PC-3 (cell line): Measurements from ENCODE around the gene LGALS7B. TPM values are rescaled to one million over a fixed set of nuclear protein-coding genes. Genes with fewer than 3 reads are reported as not detected.

Experiments
- ATAC-seq: fragments of 200-7000 bp; cut with Tn5 transposase; 2 replicates; pipeline ENCODE4 v1.9.1; 2020; ENCODE audit warnings: mild to moderate bottlenecking, moderate library complexity
- BruUV-seq: library from RNA; stranded (reverse); fragments of 400-500 nt; replicated peaks from 2 replicates; lab custom pipeline; 2021; lab: Mats Ljungman, UMichigan
- CTCF ChIA-PET: fragments of 300-600 bp; sonication (Branson Sonifier 250); formaldehyde crosslinking; loops from one replicate; lab custom pipeline; 2022; ENCODE audit warnings: antibody characterized with exemption; lab: Charles Lee
- POLR2A ChIA-PET: fragments of 300-600 bp; sonication (Branson Sonifier 250); formaldehyde crosslinking; loops from one replicate; lab custom pipeline; 2022; ENCODE audit warnings: antibody characterized with exemption; ENCODE audit not compliant: unreplicated experiment; lab: Charles Lee
- DNase-seq: peaks from one replicate; pipeline ENCODE4 v3.0.0-alpha.2; 2015
- H2AFZ ChIP-seq: fragments of 300-600 bp; sonication (generic); 2 replicates; pipeline ENCODE4 v1.6.0; 2016; ENCODE audit warnings: antibody characterized with exemption, low read length
- H3F3A ChIP-seq: fragments of 300-600 bp; sonication (generic); one replicate; pipeline ENCODE4 v1.6.0; 2017; ENCODE audit warnings: antibody characterized with exemption, low read length, control low read depth, mild to moderate bottlenecking; ENCODE audit not compliant: unreplicated experiment
- H3K27ac ChIP-seq: fragments of 300-600 bp; sonication (generic); 2 replicates; pipeline ENCODE4 v1.5.1; 2016; ENCODE audit warnings: mild to moderate bottlenecking, low read length
- H3K27me3 ChIP-seq: fragments of 300-600 bp; sonication (generic); 2 replicates; pipeline ENCODE4 v1.6.1; 2016; ENCODE audit warnings: low read length, mixed read lengths
- H3K36me3 ChIP-seq: fragments of 300-600 bp; sonication (generic); 2 replicates; pipeline ENCODE4 v1.6.1; 2016; ENCODE audit warnings: low read depth, mixed run types, low read length, mixed read lengths
- H3K4me1 ChIP-seq: fragments of 300-600 bp; sonication (generic); 2 replicates; pipeline ENCODE4 v1.5.1; 2016; ENCODE audit warnings: low read length; ENCODE audit not compliant: insufficient read depth
- H3K4me2 ChIP-seq: fragments of 300-600 bp; sonication (generic); 2 replicates; pipeline ENCODE4 v1.6.0; 2016; ENCODE audit warnings: low read length
- H3K4me3 ChIP-seq: fragments of 300-600 bp; sonication (generic); 2 replicates; pipeline ENCODE4 v1.5.1; 2016; ENCODE audit warnings: mild to moderate bottlenecking, low read length, mixed read lengths
- H3K79me2 ChIP-seq: fragments of 300-600 bp; sonication (generic); 2 replicates; pipeline ENCODE4 v1.6.1; 2017; ENCODE audit warnings: low read length, mixed read lengths
- H3K9ac ChIP-seq: fragments of 300-600 bp; sonication (generic); 2 replicates; pipeline ENCODE4 v1.6.0; 2016; ENCODE audit warnings: mild to moderate bottlenecking, low read length
- H3K9me2 ChIP-seq: fragments of 300-600 bp; sonication (generic); replicated peaks from 2 replicates; pipeline ENCODE4 v1.6.1; 2016; ENCODE audit warnings: mixed run types, low read length, mixed read lengths
- H3K9me3 ChIP-seq: fragments of 300-600 bp; sonication (generic); 2 replicates; pipeline ENCODE4 v1.6.1; 2016; ENCODE audit warnings: low read length, mixed read lengths
- H4K20me1 ChIP-seq: fragments of 300-600 bp; sonication (generic); 2 replicates; pipeline ENCODE4 v1.6.1; 2016; ENCODE audit warnings: low read length, mixed read lengths
- EZH2 ChIP-seq: fragments of 300-600 bp; sonication (generic); IDR thresholded peaks from one replicate; pipeline ENCODE4 v1.6.1; 2017; ENCODE audit warnings: antibody characterized with exemption, mild to moderate bottlenecking, low read length; ENCODE audit not compliant: unreplicated experiment
- EZH2phosphoT487 ChIP-seq: fragments of 300-600 bp; sonication (generic); IDR thresholded peaks from 2 replicates; pipeline ENCODE4 v1.6.1; 2018; ENCODE audit warnings: mild to moderate bottlenecking, antibody characterized with exemption, low read length, borderline replicate concordance
- intact Hi-C: fragments of 100-400 bp; cut with micrococcal nuclease; formaldehyde crosslinking; loops from 2 replicates; pipeline ENCODE4 v1.9.0; 2023
- total RNA-seq: library from RNA; depleted of rRNA; stranded (reverse); fragments of >200 nt; gene quantifications from 2 replicates; pipeline ENCODE4 v1.2.3, GENCODE V29; 2014
- TF ChIP-seq, protein P1 (sequence below): fragments of 300-600 bp; sonication (generic); conservative IDR thresholded peaks from 2 replicates; pipeline ENCODE4 v1.5.1; 2017; ENCODE audit warnings: antibody characterized with exemption, low read depth, mild to moderate bottlenecking, low read length

LGALS7B gene
- total RNA-seq, 1 experiment from 2014 or later = not detected

GRCh38 chr19:38834590-38834989 is 45.6 kb downstream of the LGALS7B start:
- H3K36me3 ChIP-seq = peaks cover 27% of the 10 kb centered on the region
- H3K9me2 ChIP-seq = no peaks in the 10 kb centered on the region
- H3K79me2 ChIP-seq = peaks cover 9% of the 10 kb centered on the region; the same call in 1 of the 2 replicates
- TF ChIP-seq EZH2 = no peak
- TF ChIP-seq, protein P1, sequence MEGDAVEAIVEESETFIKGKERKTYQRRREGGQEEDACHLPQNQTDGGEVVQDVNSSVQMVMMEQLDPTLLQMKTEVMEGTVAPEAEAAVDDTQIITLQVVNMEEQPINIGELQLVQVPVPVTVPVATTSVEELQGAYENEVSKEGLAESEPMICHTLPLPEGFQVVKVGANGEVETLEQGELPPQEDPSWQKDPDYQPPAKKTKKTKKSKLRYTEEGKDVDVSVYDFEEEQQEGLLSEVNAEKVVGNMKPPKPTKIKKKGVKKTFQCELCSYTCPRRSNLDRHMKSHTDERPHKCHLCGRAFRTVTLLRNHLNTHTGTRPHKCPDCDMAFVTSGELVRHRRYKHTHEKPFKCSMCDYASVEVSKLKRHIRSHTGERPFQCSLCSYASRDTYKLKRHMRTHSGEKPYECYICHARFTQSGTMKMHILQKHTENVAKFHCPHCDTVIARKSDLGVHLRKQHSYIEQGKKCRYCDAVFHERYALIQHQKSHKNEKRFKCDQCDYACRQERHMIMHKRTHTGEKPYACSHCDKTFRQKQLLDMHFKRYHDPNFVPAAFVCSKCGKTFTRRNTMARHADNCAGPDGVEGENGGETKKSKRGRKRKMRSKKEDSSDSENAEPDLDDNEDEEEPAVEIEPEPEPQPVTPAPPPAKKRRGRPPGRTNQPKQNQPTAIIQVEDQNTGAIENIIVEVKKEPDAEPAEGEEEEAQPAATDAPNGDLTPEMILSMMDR = no peak
- TF ChIP-seq EZH2phosphoT487 = no peak
- peaks cover 75% of the 10 kb centered on the region for H3K4me1 ChIP-seq
- no peaks in the 10 kb centered on the region for H3K27me3 ChIP-seq
- H3K9me3 ChIP-seq = no peaks in the 10 kb centered on the region
- DNase-seq (no peak), ATAC-seq (no peak)
- BruUV-seq = no TSS peak
- H3K4me3 ChIP-seq = no peak overlapping the region
- no peak overlapping the region for H2AFZ ChIP-seq
- no peak overlapping the region for H3K4me2 ChIP-seq
- H3F3A ChIP-seq = peaks cover 6% of the 10 kb centered on the region
- H4K20me1 ChIP-seq = no peaks in the 10 kb centered on the region
- POLR2A ChIA-PET = no interaction called here
- intact Hi-C loops = loop anchor here (5.0 kb wide), 1 partner anchor 37 kb away; no protein-coding TSS in a partner anchor
- H3K9ac ChIP-seq = no peak overlapping the region
- CTCF ChIA-PET = no interaction called here
- H3K27ac ChIP-seq = peak overlapping the region; percentile 99

GRCh38 chr19:38836159-38836982 is 47.4 kb downstream of the LGALS7B start:
- peak overlapping the region; percentile 62 for H3K4me2 ChIP-seq
- H3K9me2 ChIP-seq = no peaks in the 10 kb centered on the region
- H3K27ac ChIP-seq = peak overlapping the region; percentile 99
- DNase-seq (no peak), ATAC-seq (no peak)
- no TSS peak for BruUV-seq
- no peak overlapping the region for H3K4me3 ChIP-seq
- peaks cover 60% of the 10 kb centered on the region for H3K4me1 ChIP-seq
- POLR2A ChIA-PET = no interaction called here
- H3K27me3 ChIP-seq = no peaks in the 10 kb centered on the region
- CTCF ChIA-PET = no interaction called here
- peaks cover 33% of the 10 kb centered on the region for H3K36me3 ChIP-seq
- TF ChIP-seq EZH2phosphoT487 (no peak), EZH2 (no peak)
- TF ChIP-seq, protein P1 = no peak
- intact Hi-C loops = loop anchor here (5.0 kb wide), 2 partner anchors 104 to 199 kb away; no protein-coding TSS in a partner anchor
- peaks cover 10% of the 10 kb centered on the region; the same call in 1 of the 2 replicates for H3K79me2 ChIP-seq
- no peaks in the 10 kb centered on the region for H3K9me3 ChIP-seq
- peak overlapping the region; percentile 92 for H3K9ac ChIP-seq
- no peak overlapping the region for H2AFZ ChIP-seq
- H4K20me1 ChIP-seq = peaks cover 2% of the 10 kb centered on the region; the same call in 1 of the 2 replicates
- peaks cover 8% of the 10 kb centered on the region for H3F3A ChIP-seq
